DLD1 (cell line): ENCODE data around the gene PCNA.

Experiments
- in situ Hi-C: cut with HindIII; loops from 2 replicates; pipeline ENCODE4 v1.10.0; 2017; ENCODE audit warnings: low sequenced_read_pairs

PCNA gene

DNA sequence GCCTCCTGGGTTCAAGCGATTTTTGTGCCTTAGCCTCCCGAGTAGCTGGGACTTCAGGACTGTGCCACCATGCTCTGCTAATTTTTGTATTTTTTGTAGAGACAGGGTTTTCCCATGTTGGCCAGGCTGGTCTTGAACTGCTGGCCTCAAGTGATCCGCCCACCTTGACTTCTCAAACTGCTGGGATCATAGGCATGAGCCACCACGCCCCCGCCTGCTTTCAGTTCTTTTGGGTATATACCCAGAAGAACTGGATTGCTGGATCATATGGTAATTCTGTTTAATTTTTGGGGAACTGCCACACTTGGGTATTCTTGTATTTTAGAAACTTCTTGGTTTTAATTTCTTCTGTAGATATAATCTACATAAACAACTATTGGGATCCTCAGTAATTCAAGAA lies 24.1 kb upstream of the PCNA start:
- in situ Hi-C loops, result no loop called here

GRCh38 chr20:5141615-5142014 lies 21.9 kb upstream of the PCNA start:
- in situ Hi-C loops, result no loop called here

- in situ Hi-C loops, result no loop called here
Measured at GRCh38 chr20:5140195-5140594, 20.4 kb upstream of the PCNA start.

- in situ Hi-C loops, result no loop called here
Measured at GRCh38 chr20:5136096-5136495, 16.3 kb upstream of the PCNA start.

GRCh38 chr20:5135363-5136012 lies 15.7 kb upstream of the PCNA start:
- in situ Hi-C loops, result no loop called here

GRCh38 chr20:5133998-5134397 lies 14.2 kb upstream of the PCNA start:
- in situ Hi-C loops, result no loop called here

GRCh38 chr20:5131502-5131901 lies 11.7 kb upstream of the PCNA start:
- in situ Hi-C loops, result no loop called here

DNA sequence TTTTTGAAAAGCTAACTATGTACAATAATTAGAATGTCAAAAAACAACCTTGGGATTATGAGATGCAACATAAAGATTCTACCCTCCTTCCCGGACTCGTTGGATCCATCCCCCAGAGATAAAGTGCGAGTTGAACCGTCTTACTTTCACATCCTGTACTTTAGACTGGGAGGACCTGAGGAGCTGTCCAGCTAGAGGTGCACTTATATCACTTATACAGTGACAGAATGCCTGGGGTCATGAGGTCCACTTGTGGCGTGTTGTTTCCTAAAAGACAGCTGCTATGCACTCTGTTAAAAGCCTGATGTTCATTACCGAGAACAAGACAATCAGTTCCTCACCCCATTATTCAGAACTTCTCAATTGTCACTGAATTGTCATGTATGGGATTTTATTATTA lies 9.1 kb upstream of the PCNA start:
- in situ Hi-C loops, result no loop called here

GRCh38 chr20:5127859-5128424 lies 8.2 kb upstream of the PCNA start:
- in situ Hi-C loops, result no loop called here

DNA sequence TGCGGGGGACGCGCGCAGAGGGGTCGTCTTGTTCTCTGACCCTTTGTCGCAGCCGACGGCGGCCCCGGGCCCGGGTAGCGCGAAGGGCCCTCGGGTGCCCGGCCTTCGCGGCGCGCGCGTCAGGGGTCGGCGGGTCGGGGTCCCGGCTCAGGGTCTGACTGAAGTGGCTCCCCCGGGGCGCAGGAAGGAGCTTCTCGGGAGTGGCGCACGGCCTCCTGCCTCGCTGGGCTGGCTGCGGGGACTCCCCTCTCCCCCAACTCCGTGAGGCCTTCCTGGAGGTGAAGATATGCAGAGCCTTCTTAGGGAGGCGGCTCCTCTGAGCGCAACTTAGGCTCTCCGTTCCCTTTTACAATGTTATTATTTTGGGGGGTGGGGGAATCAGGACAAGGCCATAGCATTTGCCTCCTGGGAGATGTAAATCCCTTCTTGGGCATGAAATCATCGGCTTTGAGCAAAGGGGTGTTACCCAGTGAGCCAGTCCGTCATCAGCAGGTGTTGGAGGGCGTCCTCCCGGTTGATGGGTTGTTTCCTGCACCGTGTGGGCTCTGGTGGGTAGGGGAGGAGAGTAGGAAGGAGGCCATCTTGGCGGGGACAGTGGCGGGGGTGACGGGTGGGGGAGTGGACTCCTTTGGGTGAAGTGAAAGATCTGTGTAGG lies 7.6 kb upstream of the PCNA start:
- in situ Hi-C loops, result no loop called here

DNA sequence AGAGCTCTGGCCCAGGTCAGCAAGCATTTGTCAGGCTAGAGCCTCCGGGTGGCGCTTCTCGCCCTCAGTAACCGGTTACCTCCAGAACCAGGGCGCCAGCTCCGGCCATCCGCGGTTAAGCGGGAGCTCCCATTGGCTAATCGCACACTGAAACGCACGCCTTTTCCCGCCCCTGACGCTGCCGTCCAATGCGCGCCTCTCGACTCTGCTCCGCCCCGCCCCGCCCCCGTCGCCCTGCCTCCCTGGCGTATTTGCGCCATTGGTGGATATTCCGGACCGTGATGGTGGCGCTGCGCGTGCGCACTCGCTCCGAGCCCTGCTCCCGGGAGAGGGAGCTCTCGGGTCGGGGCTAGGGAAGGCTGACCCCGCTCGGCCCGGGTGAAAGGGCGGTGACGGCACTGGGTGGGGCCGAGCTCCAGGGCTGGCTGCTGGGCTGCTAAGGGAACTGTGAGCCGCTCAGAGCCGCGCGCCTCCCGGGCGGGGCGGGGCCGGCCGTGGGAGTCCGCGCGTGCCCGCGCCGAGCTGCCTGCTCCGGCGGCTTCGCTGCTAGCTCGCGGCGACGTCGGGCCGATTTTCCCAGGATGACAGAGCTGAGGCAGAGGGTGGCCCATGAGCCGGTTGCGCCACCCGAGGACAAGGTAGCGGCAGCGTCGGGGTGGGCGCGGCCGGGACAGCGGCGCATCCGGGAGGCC lies 6.9 kb upstream of the PCNA start, which contains the start of gene CDS2:
Gene CDS2, plus strand, starts transcription at position 497 of the 692 bp plus-strand sequence. Its CDS starts 85 bp downstream, at position 582.
- in situ Hi-C loops, result no loop called here

- in situ Hi-C loops, result no loop called here
Measured at GRCh38 chr20:5122873-5123260, 3.1 kb upstream of the PCNA start.

DNA sequence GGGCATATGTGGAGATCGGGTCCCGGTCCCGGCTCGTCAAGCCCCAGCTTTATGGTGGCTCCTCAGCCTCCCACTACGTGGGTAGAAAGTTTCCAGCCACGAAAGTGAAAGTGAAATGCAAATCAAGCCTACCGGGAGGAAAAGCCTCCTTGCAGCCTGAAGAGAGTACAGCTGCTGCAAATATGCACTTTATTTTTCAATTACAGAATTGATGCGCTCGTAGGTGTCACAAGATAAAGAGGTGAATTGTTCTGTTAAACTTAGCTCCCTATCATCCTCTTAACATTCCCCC lies 373 bp upstream of the PCNA start:
- in situ Hi-C loops, result no loop called here

GRCh38 chr20:5119143-5119434 lies 669 bp downstream of the PCNA start:
- in situ Hi-C loops, result no loop called here

DNA sequence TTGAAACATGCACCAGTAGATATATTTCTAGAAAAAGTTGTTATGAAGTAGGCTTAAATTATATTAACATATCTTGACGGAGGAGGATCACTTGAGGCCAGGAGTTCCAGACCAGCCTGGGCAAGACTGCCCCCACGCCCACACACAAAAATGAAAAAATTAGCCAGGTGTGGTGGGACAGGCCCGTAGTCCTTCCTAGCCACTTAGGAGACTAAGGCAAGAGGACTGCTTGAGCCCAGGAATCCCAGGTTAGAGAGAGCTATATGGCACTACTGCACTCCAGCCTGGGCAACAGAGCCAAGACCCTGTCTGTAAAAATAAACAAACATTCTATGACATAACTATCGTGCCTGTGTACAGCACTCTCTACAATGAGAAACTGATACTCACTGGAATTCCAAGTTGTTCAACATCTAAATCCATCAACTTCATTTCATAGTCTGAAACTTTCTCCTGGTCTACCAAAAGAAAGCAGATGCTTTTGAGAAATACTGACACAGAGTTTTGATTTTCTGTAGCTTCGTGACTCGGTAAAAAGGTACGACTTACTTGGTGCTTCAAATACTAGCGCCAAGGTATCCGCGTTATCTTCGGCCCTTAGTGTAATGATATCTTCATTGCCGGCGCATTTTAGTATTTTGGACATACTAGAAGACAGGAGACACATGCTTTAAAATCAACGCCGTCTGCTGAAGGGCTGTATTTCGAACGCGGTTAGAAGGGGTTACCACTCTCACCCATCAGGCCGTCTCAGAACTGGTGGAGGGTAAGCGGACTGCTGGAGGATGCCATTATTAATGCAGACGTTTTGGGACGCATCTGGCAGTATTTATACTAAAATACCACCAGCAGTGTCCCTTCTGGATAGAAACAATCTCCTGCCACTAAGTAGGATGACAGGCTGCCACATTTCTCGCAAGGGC lies 1.3 kb downstream of the PCNA start:
- in situ Hi-C loops, result no loop called here

DNA sequence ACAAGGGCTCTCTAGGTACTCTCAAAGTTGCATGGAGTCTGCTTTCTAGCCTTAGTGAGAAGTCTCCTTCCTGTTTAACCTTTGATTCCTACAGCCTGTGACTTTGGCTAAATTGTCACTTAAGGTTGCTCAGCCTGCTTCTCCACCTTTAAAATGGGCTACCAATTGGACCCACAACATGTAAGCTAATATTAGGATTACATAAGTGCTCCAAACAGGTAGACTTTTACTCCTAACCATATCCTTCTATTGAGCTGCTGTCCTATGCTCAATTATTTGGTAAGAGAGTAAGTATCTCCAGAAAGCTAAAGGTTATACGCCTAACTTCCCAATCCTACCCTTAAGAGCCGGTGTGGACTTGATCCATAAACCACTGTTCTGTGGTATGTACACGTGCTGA lies 2.9 kb downstream of the PCNA start:
- in situ Hi-C loops, result no loop called here

DNA sequence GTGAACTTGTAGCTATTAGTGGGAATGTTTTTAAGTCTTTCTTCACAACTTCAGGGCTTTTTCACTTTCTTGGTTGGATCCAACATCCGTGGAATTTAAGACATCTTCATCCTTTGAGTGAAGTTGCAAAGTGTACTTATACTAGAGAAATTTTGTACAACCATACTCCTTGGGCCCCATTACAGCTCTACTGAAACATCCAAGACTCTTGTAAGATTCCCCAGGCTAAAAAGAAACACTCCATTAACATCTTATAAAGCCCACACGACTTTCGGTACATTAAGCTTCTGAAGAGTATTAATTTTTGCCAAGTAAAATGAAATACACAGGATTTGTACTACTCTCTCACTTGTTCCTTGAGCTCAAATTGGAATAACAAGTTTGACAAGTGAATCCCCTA lies 5.4 kb downstream of the PCNA start:
- in situ Hi-C loops, result no loop called here

GRCh38 chr20:5113615-5113986 lies 6.2 kb downstream of the PCNA start:
- in situ Hi-C loops, result no loop called here

- in situ Hi-C loops, result no loop called here
Measured at GRCh38 chr20:5109276-5109675, 10.5 kb downstream of the PCNA start.

DNA sequence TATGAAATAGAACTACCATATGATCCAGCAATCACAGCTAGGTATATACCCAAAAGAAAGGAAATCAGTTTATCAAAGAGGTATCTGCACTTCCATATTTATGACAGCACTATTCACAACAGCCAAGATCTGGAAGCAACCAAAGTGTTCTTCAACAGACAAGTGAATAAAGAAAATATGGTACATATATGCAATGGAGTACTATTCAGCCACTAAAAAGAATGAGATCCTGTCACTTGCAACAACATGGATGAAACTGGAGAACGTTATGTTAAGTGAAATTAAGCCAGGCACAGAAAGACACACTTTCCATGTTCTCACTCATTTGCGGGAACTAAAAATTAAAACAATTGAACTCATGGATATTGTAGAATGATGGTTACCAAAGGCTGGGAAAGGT lies 15.3 kb downstream of the PCNA start:
- in situ Hi-C loops, result no loop called here

DNA sequence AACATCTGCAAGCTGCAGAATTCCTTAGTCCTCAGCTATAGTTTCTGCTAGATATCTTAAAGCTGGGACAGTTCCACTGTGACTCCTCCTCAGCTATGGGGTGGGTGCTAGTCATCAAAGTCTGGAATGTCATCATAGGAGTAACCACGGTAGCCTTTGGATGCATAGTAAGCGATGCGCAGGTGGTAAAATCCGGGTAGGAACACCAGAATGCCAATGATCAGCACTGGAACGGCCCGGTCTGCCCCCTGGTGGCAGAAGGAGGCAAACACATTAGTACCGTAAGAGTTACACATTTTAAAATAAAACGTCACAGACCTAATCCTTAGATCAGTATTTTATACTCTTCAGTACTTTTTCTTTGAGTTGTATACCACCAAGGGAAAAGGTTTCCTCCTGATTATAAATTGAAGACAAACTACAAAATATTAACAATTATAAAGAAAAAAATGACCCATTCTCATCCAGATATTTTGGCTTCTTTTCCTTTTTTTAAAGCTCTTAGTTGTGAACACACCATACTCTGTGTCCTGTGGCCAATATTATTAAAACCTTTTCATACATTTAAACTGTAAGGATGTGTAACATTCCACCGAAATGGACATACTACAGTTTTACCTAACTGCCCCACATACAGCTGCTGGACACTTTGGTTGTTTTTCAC lies 18.9 kb downstream of the PCNA start:
- in situ Hi-C loops, result no loop called here
